NOMO-1 treated with dmso at 0.1 percent for 144 hours (cell line): Measurements from ENCODE around the gene CASP12.

Experiments used
- DNase-seq: peaks from one replicate; lab custom pipeline; 2025; ENCODE audit not compliant: unreplicated experiment; lab: John Stamatoyannopoulos, UW

Gene CASP12

GRCh38 chr11:104892723-104893511 lies 5.3 kb downstream of the CASP12 start:
- DNase-seq: no peak

GRCh38 chr11:104891135-104891534 lies 7.1 kb downstream of the CASP12 start:
- DNase-seq: no peak

GRCh38 chr11:104883342-104883741 lies 14.9 kb downstream of the CASP12 start:
- DNase-seq: no peak

GRCh38 chr11:104881117-104881794 lies 17.0 kb downstream of the CASP12 start:
- no peak for DNase-seq

- DNase-seq: no peak
These were observed 18.6 kb downstream of the CASP12 start for GRCh38 chr11:104879514-104880190.

GRCh38 chr11:104876861-104877431 lies 21.3 kb downstream of the CASP12 start:
- no peak for DNase-seq

GRCh38 chr11:104876324-104876723 lies 21.9 kb downstream of the CASP12 start:
- DNase-seq: no peak

- DNase-seq: no peak
These were observed 25.0 kb downstream of the CASP12 start for GRCh38 chr11:104873252-104873651.

GRCh38 chr11:104872393-104872792 lies 25.9 kb downstream of the CASP12 start:
- no peak for DNase-seq

GRCh38 chr11:104870910-104871309 lies 27.4 kb downstream of the CASP12 start:
- no peak for DNase-seq

GRCh38 chr11:104866815-104867214 lies 31.4 kb downstream of the CASP12 start:
- DNase-seq: no peak

GRCh38 chr11:104858882-104859775 lies 39.1 kb downstream of the CASP12 start:
- DNase-seq: no peak

- no peak for DNase-seq
These were observed 41.7 kb downstream of the CASP12 start for GRCh38 chr11:104856607-104857006.

GRCh38 chr11:104855965-104856364 lies 42.3 kb downstream of the CASP12 start:
- no peak for DNase-seq

- no peak for DNase-seq
These were observed 45.0 kb downstream of the CASP12 start for GRCh38 chr11:104853276-104853675.

GRCh38 chr11:104852811-104853210 lies 45.4 kb downstream of the CASP12 start:
- DNase-seq: no peak

GRCh38 chr11:104846216-104846615 lies 52.0 kb downstream of the CASP12 start:
- no peak for DNase-seq

GRCh38 chr11:104844451-104844850 lies 53.8 kb downstream of the CASP12 start:
- DNase-seq: no peak

GRCh38 chr11:104843150-104843836 lies 55.0 kb downstream of the CASP12 start:
- DNase-seq: no peak

- no peak for DNase-seq
These were observed 56.2 kb downstream of the CASP12 start for GRCh38 chr11:104841973-104842525.
